CD14-positive monocyte (primary cell): ENCODE results near the gene EEPD1. TPM values are rescaled to one million over a fixed set of nuclear protein-coding genes. Genes with fewer than 3 reads are reported as not detected.
A peak's percentile ranks its signal among the peaks of the same experiment; 100 is the strongest.

ENCODE experiments used
- DNase-seq, 3 donors: peaks; one replicate each; pipeline ENCODE4 v3.0.0-alpha.2; 2011 to 2022
- H2AFZ ChIP-seq: 2 replicates; pipeline ENCODE4 v1.6.0; 2012; ENCODE audit warnings: mild to moderate bottlenecking, low read depth, low read length, inconsistent platforms; ENCODE audit not compliant: insufficient read depth, poor library complexity, severe bottlenecking
- H3K27ac ChIP-seq, 2 donors: 1 replicate in 1 of 2; 2 replicates in 1 of 2; pipeline ENCODE4 v1.5.1; 2012 to 2013; ENCODE audit warnings: low read length in 2 of 2, control low read depth in 1 of 2, inconsistent platforms in 1 of 2, low read depth in 1 of 2, mild to moderate bottlenecking in 1 of 2
- H3K27me3 ChIP-seq, 2 donors: one replicate each; pipeline versions ENCODE4 v1.6.0 to v1.6.1; 2011 to 2013; ENCODE audit warnings: low read length in 2 of 2; ENCODE audit not compliant: control insufficient read depth in 2 of 2, insufficient read depth in 2 of 2
- H3K36me3 ChIP-seq, 2 donors: replicated peaks in 1 of 2; 1 replicate in 1 of 2; 2 replicates in 1 of 2; pipeline versions ENCODE4 v1.5.1 to v1.6.1; 2012 to 2013; ENCODE audit warnings: low read length in 2 of 2, control low read depth in 1 of 2, inconsistent platforms in 1 of 2, mild to moderate bottlenecking in 1 of 2; ENCODE audit not compliant: insufficient read depth in 2 of 2, control insufficient read depth in 1 of 2
- H3K4me1 ChIP-seq, 2 donors: 1 replicate in 1 of 2; 2 replicates in 1 of 2; pipeline versions ENCODE4 v1.5.1 to v1.6.1; 2012 to 2013; ENCODE audit warnings: low read length in 2 of 2, control low read depth in 1 of 2, inconsistent platforms in 1 of 2, mild to moderate bottlenecking in 1 of 2, moderate library complexity in 1 of 2; ENCODE audit not compliant: insufficient read depth in 2 of 2, control insufficient read depth in 1 of 2
- H3K4me2 ChIP-seq: replicated peaks from 2 replicates; pipeline ENCODE3; 2012; ENCODE audit warnings: low read length, moderate library complexity, mild to moderate bottlenecking; ENCODE audit not compliant: poor library complexity, severe bottlenecking; ENCODE audit errors: extremely low read depth
- H3K4me3 ChIP-seq, 3 experiments: fragments of 200-600 bp in 1 of 3; sonication (generic) in 1 of 3; replicated peaks in 1 of 3; 1 replicate in 2 of 3; 2 replicates in 1 of 3; pipeline ENCODE4 v1.5.1; 2011 to 2013; ENCODE audit warnings: low read length in 3 of 3, mild to moderate bottlenecking in 3 of 3, control low read depth in 2 of 3, low read depth in 2 of 3, inconsistent platforms in 1 of 3, moderate library complexity in 1 of 3
- H3K79me2 ChIP-seq: 2 replicates; pipeline ENCODE4 v1.6.0; 2012; ENCODE audit warnings: mild to moderate bottlenecking, control low read depth, inconsistent platforms, low read length, moderate library complexity; ENCODE audit not compliant: insufficient read depth
- H3K9ac ChIP-seq: 2 replicates; pipeline ENCODE4 v1.6.0; 2017; ENCODE audit warnings: low read length, mild to moderate bottlenecking; ENCODE audit not compliant: insufficient read depth, poor library complexity, severe bottlenecking
- H3K9me3 ChIP-seq, 2 donors: replicated peaks in 1 of 2; 1 replicate in 1 of 2; 2 replicates in 1 of 2; pipeline versions ENCODE4 v1.5.1 to v1.6.1; 2012 to 2013; ENCODE audit warnings: low read length in 2 of 2, control low read depth in 1 of 2; ENCODE audit not compliant: control insufficient read depth in 1 of 2, insufficient read depth in 1 of 2
- H4K20me1 ChIP-seq: 2 replicates; pipeline ENCODE4 v1.6.0; 2012; ENCODE audit warnings: mild to moderate bottlenecking, low read length, control low read depth, moderate library complexity; ENCODE audit not compliant: insufficient read depth
- H3K27ac Mint-ChIP-seq, 7 donors: one replicate each; pipeline ENCODE4 v1.8.0; 2020; ENCODE audit warnings: mild to moderate bottlenecking in 7 of 7, mixed read lengths in 7 of 7, moderate library complexity in 6 of 7, inconsistent platforms in 2 of 7
- H3K27me3 Mint-ChIP-seq, 3 donors: one replicate each; pipeline ENCODE4 v1.8.0; 2021 to 2022; ENCODE audit warnings: low read depth in 3 of 3, mild to moderate bottlenecking in 3 of 3, mixed read lengths in 3 of 3, moderate library complexity in 3 of 3, inconsistent platforms in 1 of 3
- H3K36me3 Mint-ChIP-seq, 2 donors: one replicate each; pipeline ENCODE4 v1.8.0; 2020; ENCODE audit warnings: mixed read lengths in 2 of 2, inconsistent platforms in 1 of 2, mild to moderate bottlenecking in 1 of 2
- H3K4me1 Mint-ChIP-seq: one replicate; pipeline ENCODE4 v1.8.0; 2020; ENCODE audit warnings: mild to moderate bottlenecking, mixed read lengths
- H3K4me3 Mint-ChIP-seq, 2 donors: one replicate each; pipeline ENCODE4 v1.8.0; 2020; ENCODE audit warnings: mild to moderate bottlenecking in 2 of 2, mixed read lengths in 2 of 2, moderate library complexity in 1 of 2
- H3K9me3 Mint-ChIP-seq, 7 donors: one replicate each; pipeline ENCODE4 v1.8.0; 2020 to 2022; ENCODE audit warnings: mixed read lengths in 7 of 7, mild to moderate bottlenecking in 6 of 7, moderate library complexity in 6 of 7, inconsistent platforms in 2 of 7
- CTCF ChIP-seq: fragments of 200-600 bp; IDR thresholded peaks from one replicate; pipeline ENCODE4 v1.8.0; 2022; ENCODE audit warnings: antibody characterized with exemption, mild to moderate bottlenecking
- WGBS: methylation state at CpG from one replicate; pipeline ENCODE4 v1.1.5; 2013; ENCODE audit warnings: missing lambda C conversion rate; ENCODE audit not compliant: insufficient coverage; 5-methylcytosine and 5-hydroxymethylcytosine counted together
- intact Hi-C, 2 donors: fragments of 100-400 bp; cut with micrococcal nuclease; formaldehyde crosslinking; loops; one replicate each; pipeline versions ENCODE4 v1.15.0 to v1.15.1; 2023
- polyA plus RNA-seq, 3 donors: library from polyadenylated mRNA; depleted of rRNA in 1 of 3; unstranded in 2 of 3; stranded (reverse) in 1 of 3; fragments of 300-500 nt in 2 of 3; fragments of >200 nt in 1 of 3; fragmentation: Illumina TruSeq in 2 of 3; gene quantifications; 1 replicate in 2 of 3; 2 replicates in 1 of 3; pipeline ENCODE4 v1.2.3, GENCODE V29; 2012 to 2021

The EEPD1 gene
- polyA plus RNA-seq, 3 donors, result 8.6 to 14.4 (median 12.6) TPM

GRCh38 chr7:36232555-36232954, 79.5 kb downstream of the EEPD1 start:
- intact Hi-C loops, result no loop called here
- H3K27ac Mint-ChIP-seq, result peak overlapping the region in 1 of 7 donors; percentile 54

GRCh38 chr7:36232971-36233550, 80.0 kb downstream of the EEPD1 start:
- Histone ChIP-seq H3K4me2 (no peak overlapping the region), H3K9me3 (no peaks in the 10 kb centered on the region), H3K36me3 (peaks cover 0 to 6% of the 10 kb centered on the region in 2 donors), H3K27ac (no peak overlapping the region), H3K27me3 (no peaks in the 10 kb centered on the region), H3K9ac (no peak overlapping the region), H3K4me3 (no peak overlapping the region), H2AFZ (no peak overlapping the region), H3K79me2 (no peaks in the 10 kb centered on the region), H4K20me1 (no peaks in the 10 kb centered on the region), H3K4me1 (no peaks in the 10 kb centered on the region)
- Mint-ChIP-seq H3K4me3 (no peak overlapping the region), H3K9me3 (peaks cover 0 to 2% (median 0%) of the 10 kb centered on the region in 7 donors), H3K4me1 (no peaks in the 10 kb centered on the region), H3K36me3 (peaks cover 10 to 11% of the 10 kb centered on the region in 2 donors), H3K27ac (peak overlapping the region in 1 of 7 donors; percentile 54), H3K27me3 (peaks cover 0 to 3% (median 2%) of the 10 kb centered on the region in 3 donors)
- 77% methylated on average over 2 of the region's 3 CpGs for WGBS
- intact Hi-C loops, result no loop called here
- no peak for TF ChIP-seq CTCF
- DNase-seq, result no peak

More at GRCh38 chr7:36232555-36232954, 79.5 kb downstream of the EEPD1 start:
- H3K27ac ChIP-seq, result no peak overlapping the region
- no peak overlapping the region for H3K4me2 ChIP-seq
- no peaks in the 10 kb centered on the region for H3K4me1 ChIP-seq
- H3K79me2 ChIP-seq, result no peaks in the 10 kb centered on the region
- no peak overlapping the region for H3K4me3 Mint-ChIP-seq
- 100% methylated on average over 1 of the region's 1 CpG for WGBS
- peaks cover 0 to 3% (median 2%) of the 10 kb centered on the region in 3 donors for H3K27me3 Mint-ChIP-seq
- peaks cover 0 to 2% (median 0%) of the 10 kb centered on the region in 7 donors for H3K9me3 Mint-ChIP-seq
- H3K36me3 ChIP-seq, result peaks cover 0 to 6% of the 10 kb centered on the region in 2 donors
- H4K20me1 ChIP-seq, result no peaks in the 10 kb centered on the region
- no peaks in the 10 kb centered on the region for H3K27me3 ChIP-seq
- TF ChIP-seq CTCF, result no peak
- no peak for DNase-seq
- H3K36me3 Mint-ChIP-seq, result peaks cover 10 to 11% of the 10 kb centered on the region in 2 donors
- H3K4me1 Mint-ChIP-seq, result no peaks in the 10 kb centered on the region
- no peak overlapping the region for H3K9ac ChIP-seq
- no peaks in the 10 kb centered on the region for H3K9me3 ChIP-seq
- H2AFZ ChIP-seq, result no peak overlapping the region
- no peak overlapping the region for H3K4me3 ChIP-seq
